GM12864 (cell line): ENCODE measurements around the gene C14orf119.

Experiments
- DNase-seq: peaks from one replicate; pipeline ENCODE4 v3.0.0-alpha.2; 2011; ENCODE audit warnings: low read depth
- H3K4me3 ChIP-seq: 2 replicates; pipeline ENCODE4 v1.5.1; 2011; ENCODE audit warnings: mild to moderate bottlenecking, low read depth, low read length, control low read depth
- TF ChIP-seq, protein P1 (sequence below): IDR thresholded peaks from 2 replicates; pipeline ENCODE4 v1.5.1; 2011; ENCODE audit warnings: low read depth, mild to moderate bottlenecking, moderate library complexity, low read length, control low read depth, inconsistent platforms; ENCODE audit errors: missing control alignments

Gene C14orf119, protein sequence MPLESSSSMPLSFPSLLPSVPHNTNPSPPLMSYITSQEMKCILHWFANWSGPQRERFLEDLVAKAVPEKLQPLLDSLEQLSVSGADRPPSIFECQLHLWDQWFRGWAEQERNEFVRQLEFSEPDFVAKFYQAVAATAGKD

DNA sequence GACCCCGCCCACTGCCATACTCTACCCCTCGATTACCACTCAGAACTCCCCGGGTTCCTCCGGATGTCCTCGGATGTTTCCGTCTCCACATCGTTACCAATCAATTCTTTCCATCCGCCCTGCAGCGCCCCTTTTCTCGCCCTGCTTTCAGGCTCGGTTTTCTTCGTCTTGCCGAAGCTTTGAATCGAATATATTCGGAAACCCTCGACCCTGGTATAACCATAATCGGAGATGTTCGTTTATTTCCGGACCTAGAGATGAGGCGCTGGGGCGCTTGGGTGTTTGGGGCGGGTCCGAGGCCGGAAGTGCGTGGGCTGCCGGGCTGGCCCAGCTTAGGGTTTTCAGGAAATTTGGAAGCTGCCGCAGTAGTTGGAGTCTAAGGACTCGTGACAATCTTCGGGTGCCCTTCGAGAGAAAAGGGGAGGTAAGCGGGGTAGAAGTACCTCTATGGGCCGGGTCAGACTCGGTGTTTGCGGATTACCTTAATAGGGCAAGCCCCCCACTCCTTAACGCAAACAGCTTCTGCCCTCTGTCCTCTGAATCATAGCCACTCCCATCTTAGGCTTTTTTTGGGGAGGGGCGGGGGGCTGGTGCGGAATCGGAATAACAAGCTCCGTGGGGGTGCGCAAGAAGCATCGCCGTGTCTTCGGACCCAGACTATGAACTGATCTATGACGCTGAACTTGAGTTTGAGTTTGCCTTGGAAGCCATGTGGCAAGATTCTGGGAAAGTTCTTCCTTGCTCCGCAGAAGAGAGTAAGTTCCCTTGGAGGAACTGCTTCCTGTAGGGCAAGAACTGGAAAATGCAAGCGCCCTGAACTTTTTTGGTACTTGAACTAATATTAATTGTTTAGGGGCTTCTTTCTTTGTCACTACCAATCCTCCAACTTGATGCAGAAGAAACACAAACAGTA is at the start of gene C14orf119:
Gene C14orf119, plus strand, starts transcription at position 310 of the 913 bp plus-strand sequence. CDS start 2,154 bp downstream, outside the sequence.
- TF ChIP-seq, protein P1, sequence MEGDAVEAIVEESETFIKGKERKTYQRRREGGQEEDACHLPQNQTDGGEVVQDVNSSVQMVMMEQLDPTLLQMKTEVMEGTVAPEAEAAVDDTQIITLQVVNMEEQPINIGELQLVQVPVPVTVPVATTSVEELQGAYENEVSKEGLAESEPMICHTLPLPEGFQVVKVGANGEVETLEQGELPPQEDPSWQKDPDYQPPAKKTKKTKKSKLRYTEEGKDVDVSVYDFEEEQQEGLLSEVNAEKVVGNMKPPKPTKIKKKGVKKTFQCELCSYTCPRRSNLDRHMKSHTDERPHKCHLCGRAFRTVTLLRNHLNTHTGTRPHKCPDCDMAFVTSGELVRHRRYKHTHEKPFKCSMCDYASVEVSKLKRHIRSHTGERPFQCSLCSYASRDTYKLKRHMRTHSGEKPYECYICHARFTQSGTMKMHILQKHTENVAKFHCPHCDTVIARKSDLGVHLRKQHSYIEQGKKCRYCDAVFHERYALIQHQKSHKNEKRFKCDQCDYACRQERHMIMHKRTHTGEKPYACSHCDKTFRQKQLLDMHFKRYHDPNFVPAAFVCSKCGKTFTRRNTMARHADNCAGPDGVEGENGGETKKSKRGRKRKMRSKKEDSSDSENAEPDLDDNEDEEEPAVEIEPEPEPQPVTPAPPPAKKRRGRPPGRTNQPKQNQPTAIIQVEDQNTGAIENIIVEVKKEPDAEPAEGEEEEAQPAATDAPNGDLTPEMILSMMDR, result no peak
- H3K4me3 ChIP-seq, result peak within 1 kb of the TSS; percentile 78
- peak; percentile 98 for DNase-seq

GRCh38 chr14:23047034-23047634 is 48.2 kb upstream of the C14orf119 start:
- no peak overlapping the region for H3K4me3 ChIP-seq
- TF ChIP-seq, protein P1, result no peak
- DNase-seq, result no peak

DNA sequence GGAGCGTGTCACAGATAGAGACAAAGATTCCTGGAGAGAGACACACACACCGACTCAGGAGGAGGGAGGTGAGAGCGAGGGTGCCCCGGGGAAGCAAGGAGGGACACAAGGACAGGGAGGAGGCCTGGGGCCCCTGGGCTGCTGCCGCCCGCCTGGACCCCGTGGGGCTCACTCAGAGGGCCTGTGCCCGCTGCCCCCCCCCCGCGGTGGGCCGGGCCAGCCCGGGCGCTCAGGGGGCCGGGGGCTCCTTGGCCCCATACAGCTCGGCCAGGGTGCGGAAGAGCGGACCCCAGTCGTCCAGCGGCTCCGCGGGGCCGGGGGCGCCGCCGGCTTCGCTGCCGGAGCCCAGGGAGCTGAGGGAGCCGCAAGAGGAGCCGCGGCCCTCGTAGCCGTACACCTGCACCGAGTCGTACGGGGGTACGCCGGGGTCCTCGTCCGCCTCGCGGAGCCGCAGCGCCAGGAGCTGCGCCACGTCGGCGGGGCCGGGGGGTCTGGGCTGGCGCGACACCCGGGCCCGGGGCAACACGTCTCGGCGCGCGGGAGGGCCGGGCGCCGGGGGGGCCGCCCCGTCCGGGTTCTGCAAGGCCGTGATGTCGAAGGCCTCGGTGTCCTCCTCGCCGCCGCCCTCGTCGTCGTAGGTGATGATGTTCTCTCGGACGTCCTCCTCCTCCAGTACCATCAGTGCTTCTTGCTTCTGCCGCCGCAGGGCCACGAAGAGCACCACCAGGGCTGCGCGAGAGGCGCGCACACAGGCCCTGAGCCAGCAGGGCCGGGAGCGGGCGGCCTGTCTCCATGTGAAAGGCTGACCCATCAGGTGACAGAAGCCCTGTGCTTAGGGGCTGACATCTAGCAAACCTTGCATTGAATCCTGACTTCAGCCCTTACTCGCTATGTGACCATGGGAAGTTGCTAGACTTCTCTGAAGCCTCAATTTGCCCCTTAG is 47.3 kb upstream of the C14orf119 start:
- DNase-seq, result no peak
- H3K4me3 ChIP-seq, result no peak overlapping the region
- TF ChIP-seq, protein P1, result no peak

DNA sequence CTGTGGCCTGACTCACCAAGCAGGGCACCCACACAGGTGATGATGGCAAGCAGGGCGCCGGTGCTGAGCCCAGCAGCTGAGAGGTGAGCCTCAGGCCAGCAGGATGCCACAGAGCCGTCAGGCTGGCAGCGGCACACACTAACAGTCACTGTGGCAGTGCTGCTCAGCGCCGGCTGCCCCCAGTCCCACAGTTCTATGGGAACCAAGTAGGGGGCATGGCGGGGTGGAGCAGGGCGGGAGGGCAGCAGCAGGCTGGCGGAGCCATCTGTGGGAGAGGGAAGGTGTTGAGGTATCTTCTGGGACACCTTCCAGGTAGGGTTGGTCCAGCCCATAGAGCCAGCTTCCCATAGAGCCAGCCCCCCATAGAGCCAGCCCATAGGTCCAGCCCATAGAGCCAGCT is 46.3 kb upstream of the C14orf119 start:
- TF ChIP-seq, protein P1, result no peak

GRCh38 chr14:23051141-23052057 is 43.9 kb upstream of the C14orf119 start:
- TF ChIP-seq, protein P1, result no peak
- no peak overlapping the region for H3K4me3 ChIP-seq
- DNase-seq, result no peak

More for the DNA sequence above, 46.3 kb upstream of the C14orf119 start:
- H3K4me3 ChIP-seq, result no peak overlapping the region
- DNase-seq, result no peak
